Tibial nerve (tissue), 4 donors: Measurements from ENCODE around the gene KIT.

Experiments used
- EP300 ChIP-seq, 2 donors: sonication (generic); formaldehyde crosslinking; IDR thresholded peaks; one replicate each; pipeline ENCODE4 v1.6.1; 2017; ENCODE audit warnings: antibody characterized with exemption in 2 of 2, mild to moderate bottlenecking in 1 of 2
- POLR2A ChIP-seq, 2 donors: fragments of 450-650 bp; IDR thresholded peaks; one replicate each; pipeline ENCODE4 v1.6.1; 2017; ENCODE audit warnings: antibody characterized with exemption in 2 of 2, mild to moderate bottlenecking in 2 of 2, moderate library complexity in 2 of 2
- TF ChIP-seq, protein P1 (sequence below), 5 experiments: fragments of 200-600 bp in 3 of 5; fragments of 450-650 bp in 2 of 5; sonication (generic) in 3 of 5; IDR thresholded peaks; one replicate each; pipeline ENCODE4 v1.5.1; 2016 to 2019; ENCODE audit warnings: antibody characterized with exemption in 5 of 5, mild to moderate bottlenecking in 3 of 5, moderate library complexity in 2 of 5

DNA sequence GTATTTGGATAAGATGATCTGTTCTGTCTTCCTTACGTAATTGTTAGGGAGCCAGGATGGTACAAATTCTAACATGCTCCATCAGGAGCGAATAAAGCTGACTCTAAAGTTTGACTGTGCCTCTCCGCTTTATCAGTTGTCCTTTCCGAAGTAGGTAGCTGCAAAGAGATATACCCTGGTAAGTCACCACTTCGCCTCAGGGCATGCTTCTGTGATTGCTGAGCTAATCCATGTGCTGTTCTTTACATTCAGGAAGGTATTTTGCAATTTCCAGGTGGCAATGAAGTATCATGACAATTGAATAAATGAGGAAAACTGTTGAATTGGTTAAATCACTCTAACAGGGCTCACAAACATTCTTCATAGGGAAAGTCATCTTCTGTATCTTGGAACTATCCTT is 38.9 kb downstream of the KIT start:
- TF ChIP-seq POLR2A (IDR thresholded peaks at IDR 0.05), result no peak
- TF ChIP-seq, protein P1, sequence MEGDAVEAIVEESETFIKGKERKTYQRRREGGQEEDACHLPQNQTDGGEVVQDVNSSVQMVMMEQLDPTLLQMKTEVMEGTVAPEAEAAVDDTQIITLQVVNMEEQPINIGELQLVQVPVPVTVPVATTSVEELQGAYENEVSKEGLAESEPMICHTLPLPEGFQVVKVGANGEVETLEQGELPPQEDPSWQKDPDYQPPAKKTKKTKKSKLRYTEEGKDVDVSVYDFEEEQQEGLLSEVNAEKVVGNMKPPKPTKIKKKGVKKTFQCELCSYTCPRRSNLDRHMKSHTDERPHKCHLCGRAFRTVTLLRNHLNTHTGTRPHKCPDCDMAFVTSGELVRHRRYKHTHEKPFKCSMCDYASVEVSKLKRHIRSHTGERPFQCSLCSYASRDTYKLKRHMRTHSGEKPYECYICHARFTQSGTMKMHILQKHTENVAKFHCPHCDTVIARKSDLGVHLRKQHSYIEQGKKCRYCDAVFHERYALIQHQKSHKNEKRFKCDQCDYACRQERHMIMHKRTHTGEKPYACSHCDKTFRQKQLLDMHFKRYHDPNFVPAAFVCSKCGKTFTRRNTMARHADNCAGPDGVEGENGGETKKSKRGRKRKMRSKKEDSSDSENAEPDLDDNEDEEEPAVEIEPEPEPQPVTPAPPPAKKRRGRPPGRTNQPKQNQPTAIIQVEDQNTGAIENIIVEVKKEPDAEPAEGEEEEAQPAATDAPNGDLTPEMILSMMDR (IDR thresholded peaks at IDR 0.05), result no peak
- no peak for TF ChIP-seq EP300 (IDR thresholded peaks at IDR 0.05)
